Activated CD8-positive, alpha-beta T cell treated with anti-CD3 and anti-CD28 coated beads for 36 hours (primary cell): ENCODE data around the gene MAP7. TPM values are rescaled to one million over a fixed set of nuclear protein-coding genes. Genes with fewer than 3 reads are reported as not detected.

Experiments used
- ATAC-seq: fragments of 200-7000 bp; cut with Tn5 transposase; one replicate; pipeline ENCODE4 v1.10.0; 2021; ENCODE audit warnings: mild to moderate bottlenecking, moderate library complexity
- CTCF ChIA-PET: fragments of 350-600 bp; sonication (Branson Sonifier 250); formaldehyde crosslinking; loops from one replicate; lab custom pipeline; 2021; ENCODE audit warnings: antibody characterized with exemption; lab: Charles Lee
- POLR2A ChIA-PET: fragments of 350-600 bp; sonication (Branson Sonifier 250); formaldehyde crosslinking; loops from one replicate; lab custom pipeline; 2021; ENCODE audit warnings: antibody characterized with exemption; lab: Charles Lee
- DNase-seq: peaks from one replicate; pipeline ENCODE4 v3.0.0-alpha.2; 2020
- H3K27ac Mint-ChIP-seq: one replicate; pipeline ENCODE4 v1.8.0; 2021; ENCODE audit warnings: mild to moderate bottlenecking, mixed read lengths
- H3K27me3 Mint-ChIP-seq: one replicate; pipeline ENCODE4 v1.8.0; 2021; ENCODE audit warnings: mixed read lengths
- H3K36me3 Mint-ChIP-seq: one replicate; pipeline ENCODE4 v1.8.0; 2021; ENCODE audit warnings: low read depth, mixed read lengths
- H3K4me1 Mint-ChIP-seq: one replicate; pipeline ENCODE4 v1.8.0; 2021; ENCODE audit warnings: low read depth, mixed read lengths
- H3K4me3 Mint-ChIP-seq: one replicate; pipeline ENCODE4 v1.8.0; 2021; ENCODE audit warnings: mild to moderate bottlenecking, moderate library complexity, mixed read lengths
- H3K9me3 Mint-ChIP-seq: one replicate; pipeline ENCODE4 v1.8.0; 2021; ENCODE audit warnings: mixed read lengths
- CTCF ChIP-seq: fragments of 200-600 bp; IDR thresholded peaks from one replicate; pipeline ENCODE4 v1.8.0; 2022; ENCODE audit warnings: antibody characterized with exemption, mild to moderate bottlenecking
- intact Hi-C: fragments of 100-400 bp; cut with micrococcal nuclease; formaldehyde crosslinking; loops from one replicate; pipeline ENCODE4 v1.10.0; 2022
- total RNA-seq, 2 experiments: library from RNA; stranded (reverse); gene quantifications; one replicate each; pipeline ENCODE4 v1.2.3, GENCODE V29; 2021

Gene MAP7
- total RNA-seq, 2 experiments from 2014 or later = 0.47 to 0.67 TPM

- no peak for TF ChIP-seq CTCF
- intact Hi-C loops = loop anchor here (10.0 kb wide), 1 partner anchor 53 kb away; no protein-coding TSS in a partner anchor
- H3K4me3 Mint-ChIP-seq = no peak overlapping the region
- no peaks in the 10 kb centered on the region for H3K4me1 Mint-ChIP-seq
- no peak for ATAC-seq
- no peak for DNase-seq
- ChIA-PET POLR2A (no interaction called here), CTCF (interaction anchor here (0.7 to 2.5 kb wide), 19 partner anchors 11 to 994 kb away, joined by 3 to 18 read pairs (median 4); partner anchors contain the start of genes BCLAF1 and MAP7)
- no peak overlapping the region for H3K27ac Mint-ChIP-seq
- H3K9me3 Mint-ChIP-seq = no peaks in the 10 kb centered on the region
- peaks cover 2% of the 10 kb centered on the region for H3K27me3 Mint-ChIP-seq
- no peaks in the 10 kb centered on the region for H3K36me3 Mint-ChIP-seq
These were observed 232.3 kb downstream of the MAP7 start for GRCh38 chr6:136317971-136318370.

GRCh38 chr6:136317021-136317694 is 233.1 kb downstream of the MAP7 start:
- no peaks in the 10 kb centered on the region for H3K4me1 Mint-ChIP-seq
- DNase-seq (peak; percentile 74), ATAC-seq (peak; percentile 88)
- H3K9me3 Mint-ChIP-seq = no peaks in the 10 kb centered on the region
- ChIA-PET POLR2A (interaction anchor here (1.2 kb wide), 1 partner anchor 66 kb away, joined by 5 read pairs; no protein-coding TSS in a partner anchor), CTCF (interaction anchor here (0.7 to 2.5 kb wide), 24 partner anchors 10 to 781 kb away, joined by 3 to 18 read pairs (median 4); partner anchors contain the start of genes BCLAF1 and MAP7)
- intact Hi-C loops = loop anchor here (10.0 kb wide), 1 partner anchor 52 kb away; no protein-coding TSS in a partner anchor
- no peak overlapping the region for H3K4me3 Mint-ChIP-seq
- TF ChIP-seq CTCF = peak; percentile 77
- H3K27ac Mint-ChIP-seq = no peak overlapping the region
- no peaks in the 10 kb centered on the region for H3K36me3 Mint-ChIP-seq
- peaks cover 2% of the 10 kb centered on the region for H3K27me3 Mint-ChIP-seq

- H3K4me1 Mint-ChIP-seq = no peaks in the 10 kb centered on the region
- no peak overlapping the region for H3K27ac Mint-ChIP-seq
- ATAC-seq (no peak), DNase-seq (no peak)
- intact Hi-C loops = loop anchor here (10.0 kb wide), 1 partner anchor 51 kb away; no protein-coding TSS in a partner anchor
- H3K27me3 Mint-ChIP-seq = peaks cover 2% of the 10 kb centered on the region
- H3K9me3 Mint-ChIP-seq = no peaks in the 10 kb centered on the region
- no peaks in the 10 kb centered on the region for H3K36me3 Mint-ChIP-seq
- POLR2A ChIA-PET = no interaction called here
- no peak for TF ChIP-seq CTCF
- CTCF ChIA-PET = interaction anchor here (1.3 kb wide), 1 partner anchor 42 kb away, joined by 3 read pairs; no protein-coding TSS in a partner anchor
- H3K4me3 Mint-ChIP-seq = no peak overlapping the region
These were observed 234.6 kb downstream of the MAP7 start for GRCh38 chr6:136315594-136315993.

GRCh38 chr6:136312975-136313374 is 237.2 kb downstream of the MAP7 start:
- H3K36me3 Mint-ChIP-seq = no peaks in the 10 kb centered on the region
- no peak overlapping the region for H3K27ac Mint-ChIP-seq
- DNase-seq (no peak), ATAC-seq (no peak)
- ChIA-PET CTCF (interaction anchor here (1.3 kb wide), 1 partner anchor 234 kb away, joined by 3 read pairs; no protein-coding TSS in a partner anchor), POLR2A (no interaction called here)
- peaks cover 2% of the 10 kb centered on the region for H3K27me3 Mint-ChIP-seq
- H3K9me3 Mint-ChIP-seq = no peaks in the 10 kb centered on the region
- no peak for TF ChIP-seq CTCF
- no peak overlapping the region for H3K4me3 Mint-ChIP-seq
- intact Hi-C loops = loop anchor here (10.0 kb wide), 1 partner anchor 48 kb away; no protein-coding TSS in a partner anchor
- H3K4me1 Mint-ChIP-seq = no peaks in the 10 kb centered on the region
